Loucy (cell line): Measurements from ENCODE around the gene P4HA3.

Experiments
- EZH2phosphoT487 ChIP-seq: fragments of 200-600 bp; IDR thresholded peaks from 2 replicates; pipeline ENCODE4 v1.6.1; 2018; ENCODE audit warnings: antibody characterized with exemption, mild to moderate bottlenecking, moderate library complexity, borderline replicate concordance
- TF ChIP-seq, protein P1 (sequence below): fragments of 200-600 bp; sonication (generic); conservative IDR thresholded peaks from 2 replicates; pipeline ENCODE4 v1.5.1; 2014; ENCODE audit warnings: mild to moderate bottlenecking, antibody characterized with exemption, low read length

DNA sequence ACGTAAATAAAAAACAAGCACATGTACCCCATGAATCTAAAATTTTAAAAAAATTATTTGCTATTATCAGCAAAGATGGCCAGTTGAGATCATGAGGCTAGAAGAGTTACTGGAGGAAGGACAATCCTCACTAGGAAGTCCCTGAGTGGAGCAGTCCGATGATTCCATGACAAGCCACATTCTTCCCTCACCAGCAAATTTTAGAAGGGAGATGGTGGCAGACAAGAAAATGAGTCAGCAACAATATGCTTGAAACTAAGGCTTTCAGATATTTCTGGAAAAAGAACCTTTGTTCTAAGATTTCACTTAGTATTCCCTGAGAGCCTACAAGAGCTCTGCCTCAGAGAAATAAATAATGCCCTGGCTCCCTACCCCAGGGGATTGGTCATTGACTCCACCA is 34.9 kb downstream of the P4HA3 start:
- TF ChIP-seq, protein P1, sequence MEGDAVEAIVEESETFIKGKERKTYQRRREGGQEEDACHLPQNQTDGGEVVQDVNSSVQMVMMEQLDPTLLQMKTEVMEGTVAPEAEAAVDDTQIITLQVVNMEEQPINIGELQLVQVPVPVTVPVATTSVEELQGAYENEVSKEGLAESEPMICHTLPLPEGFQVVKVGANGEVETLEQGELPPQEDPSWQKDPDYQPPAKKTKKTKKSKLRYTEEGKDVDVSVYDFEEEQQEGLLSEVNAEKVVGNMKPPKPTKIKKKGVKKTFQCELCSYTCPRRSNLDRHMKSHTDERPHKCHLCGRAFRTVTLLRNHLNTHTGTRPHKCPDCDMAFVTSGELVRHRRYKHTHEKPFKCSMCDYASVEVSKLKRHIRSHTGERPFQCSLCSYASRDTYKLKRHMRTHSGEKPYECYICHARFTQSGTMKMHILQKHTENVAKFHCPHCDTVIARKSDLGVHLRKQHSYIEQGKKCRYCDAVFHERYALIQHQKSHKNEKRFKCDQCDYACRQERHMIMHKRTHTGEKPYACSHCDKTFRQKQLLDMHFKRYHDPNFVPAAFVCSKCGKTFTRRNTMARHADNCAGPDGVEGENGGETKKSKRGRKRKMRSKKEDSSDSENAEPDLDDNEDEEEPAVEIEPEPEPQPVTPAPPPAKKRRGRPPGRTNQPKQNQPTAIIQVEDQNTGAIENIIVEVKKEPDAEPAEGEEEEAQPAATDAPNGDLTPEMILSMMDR: no peak
- TF ChIP-seq EZH2phosphoT487: no peak
